ENCODE results near the gene UMODL1.

DNA sequence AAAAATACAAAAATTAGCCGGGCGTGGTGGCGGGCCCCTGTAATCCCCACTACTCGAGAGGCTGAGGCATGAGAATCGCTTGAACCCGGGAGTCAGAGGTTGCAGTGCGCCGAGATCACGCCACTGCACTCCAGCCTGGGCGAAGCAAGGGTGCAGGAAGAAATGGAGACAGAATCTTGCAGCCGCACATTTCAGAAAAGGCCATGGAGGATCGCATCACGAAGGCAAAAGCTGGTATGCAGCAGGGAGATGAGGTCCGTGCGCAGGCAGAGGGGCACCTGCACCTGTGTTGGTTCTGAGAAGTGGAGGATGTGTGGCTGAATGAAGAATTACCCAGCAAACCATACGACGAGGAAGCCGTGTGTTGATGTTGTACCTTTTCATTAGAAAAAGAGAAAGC is 94.8 kb downstream of the UMODL1 start:
- TF ChIP-seq POLR2AphosphoS5 (IDR thresholded peaks at IDR 0.05) (no peak), POLR2A (IDR thresholded peaks at IDR 0.05) (no peak), CTCF (IDR thresholded peaks at IDR 0.05 in 8 of 11, conservative IDR thresholded peaks at IDR 0.05 in 3 of 11) (no peak)
